ENCODE results near the gene ATP2B2. TPM values are rescaled to one million over a fixed set of nuclear protein-coding genes. Genes with fewer than 3 reads are reported as not detected.

Gene ATP2B2
- total RNA-seq, 1 donor from 2014 or later = not detected

DNA sequence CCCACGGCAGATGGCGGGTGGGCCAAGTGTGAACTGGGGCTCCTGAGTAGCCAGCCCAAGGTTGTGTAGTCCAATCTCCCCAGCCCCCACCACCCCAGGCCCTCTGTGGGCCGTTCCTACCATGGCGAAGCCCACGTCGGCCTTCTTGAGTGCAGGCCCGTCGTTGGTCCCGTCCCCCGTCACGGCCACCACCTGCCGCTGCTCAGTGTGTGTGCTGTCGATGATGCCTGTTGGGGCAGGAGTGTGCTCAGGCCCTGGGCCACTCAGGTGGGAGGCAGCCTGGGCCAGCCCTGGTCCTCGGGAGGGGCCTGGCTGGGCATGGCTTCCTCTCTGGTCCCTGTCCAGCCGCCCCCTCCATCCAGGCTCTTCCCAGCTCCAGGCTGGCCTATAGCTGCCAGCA, 159.5 kb downstream of the ATP2B2 start:
- Histone ChIP-seq H3K27me3 (ENCODE audit: low read depth) (peaks cover 6% of the 10 kb centered on the region), H3K27ac (replicated peaks) (no peak overlapping the region), H3K9me3 (replicated peaks) (no peaks in the 10 kb centered on the region), H3K36me3 (no peaks in the 10 kb centered on the region), H3K4me3 (no peak overlapping the region), H3K4me1 (no peaks in the 10 kb centered on the region)
- TF ChIP-seq, protein P1, sequence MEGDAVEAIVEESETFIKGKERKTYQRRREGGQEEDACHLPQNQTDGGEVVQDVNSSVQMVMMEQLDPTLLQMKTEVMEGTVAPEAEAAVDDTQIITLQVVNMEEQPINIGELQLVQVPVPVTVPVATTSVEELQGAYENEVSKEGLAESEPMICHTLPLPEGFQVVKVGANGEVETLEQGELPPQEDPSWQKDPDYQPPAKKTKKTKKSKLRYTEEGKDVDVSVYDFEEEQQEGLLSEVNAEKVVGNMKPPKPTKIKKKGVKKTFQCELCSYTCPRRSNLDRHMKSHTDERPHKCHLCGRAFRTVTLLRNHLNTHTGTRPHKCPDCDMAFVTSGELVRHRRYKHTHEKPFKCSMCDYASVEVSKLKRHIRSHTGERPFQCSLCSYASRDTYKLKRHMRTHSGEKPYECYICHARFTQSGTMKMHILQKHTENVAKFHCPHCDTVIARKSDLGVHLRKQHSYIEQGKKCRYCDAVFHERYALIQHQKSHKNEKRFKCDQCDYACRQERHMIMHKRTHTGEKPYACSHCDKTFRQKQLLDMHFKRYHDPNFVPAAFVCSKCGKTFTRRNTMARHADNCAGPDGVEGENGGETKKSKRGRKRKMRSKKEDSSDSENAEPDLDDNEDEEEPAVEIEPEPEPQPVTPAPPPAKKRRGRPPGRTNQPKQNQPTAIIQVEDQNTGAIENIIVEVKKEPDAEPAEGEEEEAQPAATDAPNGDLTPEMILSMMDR (IDR thresholded peaks at IDR 0.05; ENCODE audit: borderline replicate concordance) = no peak
- intact Hi-C loops (cut with micrococcal nuclease) = no loop called here
- DNase-seq = no peak

DNA sequence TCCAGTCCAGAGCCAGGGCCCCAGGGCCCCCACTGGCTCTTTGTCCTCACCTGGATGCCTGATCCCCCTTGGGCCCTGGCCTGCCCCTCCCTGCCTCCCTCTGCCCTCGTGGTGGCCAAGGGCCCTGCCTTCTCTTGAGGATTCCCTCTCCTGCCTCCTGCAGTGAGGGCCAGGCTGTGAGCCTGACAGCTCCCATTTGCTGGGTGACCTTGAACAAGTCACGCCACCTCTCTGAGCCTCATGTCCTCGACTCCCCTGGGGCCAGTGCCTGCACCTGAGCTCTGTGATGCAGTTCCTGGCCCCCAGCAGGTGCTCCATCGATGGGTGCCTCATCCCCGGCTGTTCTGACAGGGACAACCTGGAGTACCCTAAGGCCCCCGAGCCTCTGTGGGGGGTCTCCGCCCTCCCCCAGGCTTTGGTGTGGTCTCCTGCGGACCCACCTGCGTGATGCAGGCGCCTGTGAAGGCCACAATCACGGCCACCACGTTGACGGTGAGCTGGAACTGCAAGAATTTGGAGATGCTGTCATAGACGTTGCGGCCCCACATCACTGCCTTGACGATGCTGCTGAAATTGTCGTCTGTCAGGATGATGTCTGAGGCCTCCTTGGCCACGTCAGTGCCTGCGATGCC, 160.3 kb downstream of the ATP2B2 start:
- DNase-seq = no peak
- Histone ChIP-seq H3K36me3 (no peaks in the 10 kb centered on the region), H3K4me1 (no peaks in the 10 kb centered on the region), H3K9me3 (replicated peaks) (no peaks in the 10 kb centered on the region), H3K27me3 (ENCODE audit: low read depth) (peaks cover 6% of the 10 kb centered on the region), H3K4me3 (no peak overlapping the region), H3K27ac (replicated peaks) (no peak overlapping the region)
- intact Hi-C loops (cut with micrococcal nuclease) = no loop called here
- TF ChIP-seq, protein P1 (IDR thresholded peaks at IDR 0.05; ENCODE audit: borderline replicate concordance) = no peak

DNA sequence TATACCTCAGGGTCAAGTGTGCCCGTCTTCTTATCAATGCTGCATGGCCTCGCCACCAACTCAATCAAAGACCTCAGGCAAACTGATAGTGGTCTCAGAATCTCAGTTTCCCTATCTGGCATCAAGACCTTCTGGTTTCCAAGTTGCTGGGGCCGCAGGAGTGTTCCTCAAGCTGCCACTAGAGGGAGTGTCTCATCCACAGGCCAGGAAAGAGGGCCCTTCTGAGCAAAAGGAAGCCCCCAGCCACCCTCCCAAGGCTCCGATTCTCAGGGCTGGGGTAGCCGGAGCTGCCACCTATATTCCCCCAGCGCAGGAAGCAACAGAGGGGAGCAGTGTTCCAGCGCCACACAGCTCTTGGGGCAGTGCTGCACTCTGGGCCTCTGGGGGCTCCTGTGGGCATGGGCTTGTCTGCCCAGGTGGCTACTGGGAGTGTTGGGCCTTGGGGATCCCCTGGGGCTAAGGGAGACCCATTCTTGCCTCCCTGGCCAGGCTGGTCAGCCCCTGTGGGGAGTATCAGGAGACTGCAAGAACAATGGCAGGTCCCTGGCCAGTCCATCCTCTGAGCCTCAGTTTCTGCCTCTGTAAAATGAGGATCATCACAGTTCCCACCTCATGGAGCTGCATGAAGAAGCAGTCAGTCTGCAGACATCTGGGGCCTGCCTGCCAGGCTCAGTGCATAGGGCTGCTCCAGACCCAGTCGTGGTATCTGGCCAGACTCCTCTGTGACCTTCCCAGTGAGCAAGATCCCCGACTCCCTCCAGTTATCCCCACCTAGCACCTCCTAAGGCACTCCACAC, 161.0 kb downstream of the ATP2B2 start:
- H3K4me3 ChIP-seq = no peak overlapping the region
- intact Hi-C loops (cut with micrococcal nuclease) = no loop called here
- H3K27me3 ChIP-seq (ENCODE audit: low read depth) = peaks cover 6% of the 10 kb centered on the region

DNA sequence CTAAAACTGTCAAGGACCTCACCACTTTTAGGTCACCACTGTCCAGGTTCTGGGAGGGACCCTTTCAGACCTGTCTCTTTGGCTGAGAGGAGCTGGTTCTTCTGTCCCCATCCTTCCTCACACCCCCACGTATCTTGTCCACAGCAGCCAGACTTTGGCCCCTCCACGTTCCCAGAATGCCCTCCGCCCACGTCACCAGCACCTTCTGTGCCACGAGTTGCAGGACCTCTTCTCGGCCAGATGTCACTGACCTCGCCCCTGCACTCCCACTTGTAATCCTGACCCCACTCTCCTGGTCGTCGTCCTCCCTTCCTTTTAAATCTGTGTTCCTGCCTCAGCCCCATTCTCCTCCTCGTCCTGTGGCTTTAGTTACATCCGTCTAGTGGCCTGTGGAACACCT, 161.9 kb downstream of the ATP2B2 start:
- no peaks in the 10 kb centered on the region for H3K36me3 ChIP-seq
- no peak overlapping the region for H3K4me3 ChIP-seq
- no peak overlapping the region for H3K27ac ChIP-seq (replicated peaks)
- peaks cover 6% of the 10 kb centered on the region for H3K27me3 ChIP-seq (ENCODE audit: low read depth)
- H3K4me1 ChIP-seq = no peaks in the 10 kb centered on the region
- H3K9me3 ChIP-seq (replicated peaks) = no peaks in the 10 kb centered on the region
- no peak for DNase-seq
- TF ChIP-seq, protein P1 (IDR thresholded peaks at IDR 0.05; ENCODE audit: borderline replicate concordance) = no peak
- intact Hi-C loops (cut with micrococcal nuclease) = no loop called here

More for the DNA sequence above, 161.0 kb downstream of the ATP2B2 start:
- no peak for DNase-seq
- Histone ChIP-seq H3K9me3 (replicated peaks) (no peaks in the 10 kb centered on the region), H3K27ac (replicated peaks) (no peak overlapping the region), H3K36me3 (no peaks in the 10 kb centered on the region), H3K4me1 (no peaks in the 10 kb centered on the region)
- TF ChIP-seq, protein P1 (IDR thresholded peaks at IDR 0.05; ENCODE audit: borderline replicate concordance) = peak; percentile 94

DNA sequence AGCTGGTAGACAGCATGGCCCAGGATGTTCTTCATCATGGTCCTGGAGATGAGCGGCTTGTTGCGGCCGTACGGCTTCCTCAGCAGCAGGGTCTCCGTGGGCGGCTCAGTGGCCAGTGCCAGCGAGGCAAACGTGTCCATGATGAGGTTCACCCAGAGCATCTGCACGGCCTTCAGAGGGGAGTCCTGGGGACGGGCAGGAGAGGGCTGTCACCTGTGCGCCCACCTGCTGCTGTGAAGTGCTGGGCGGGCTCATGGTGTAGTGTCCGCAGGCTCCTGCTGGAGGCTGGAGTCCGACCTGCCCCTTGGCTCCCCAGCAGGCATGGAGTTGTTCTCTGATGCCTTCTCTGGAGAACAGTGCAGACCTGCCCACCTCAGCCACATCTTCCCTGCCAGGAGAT, 162.6 kb downstream of the ATP2B2 start:
- peaks cover 6% of the 10 kb centered on the region for H3K27me3 ChIP-seq (ENCODE audit: low read depth)
- H3K4me3 ChIP-seq = no peak overlapping the region
- H3K9me3 ChIP-seq (replicated peaks) = no peaks in the 10 kb centered on the region
- TF ChIP-seq, protein P1 (IDR thresholded peaks at IDR 0.05; ENCODE audit: borderline replicate concordance) = no peak
- H3K27ac ChIP-seq (replicated peaks) = no peak overlapping the region
- no peaks in the 10 kb centered on the region for H3K4me1 ChIP-seq
- no peak for DNase-seq
- intact Hi-C loops (cut with micrococcal nuclease) = no loop called here
- H3K36me3 ChIP-seq = no peaks in the 10 kb centered on the region
